Fibroblast of lung (primary cell): ENCODE results near the gene CERCAM.

Source experiments
- CTCF ChIP-seq, 2 donors: IDR thresholded peaks in 1 of 2; conservative IDR thresholded peaks in 1 of 2; 1 replicate in 1 of 2; 2 replicates in 1 of 2; pipeline ENCODE4 v1.5.1; 2011 to 2012; ENCODE audit warnings: low read length in 2 of 2, control low read depth in 1 of 2, inconsistent platforms in 1 of 2, low read depth in 1 of 2, mild to moderate bottlenecking in 1 of 2
- EZH2 ChIP-seq: IDR thresholded peaks from 2 replicates; pipeline ENCODE4 v1.5.1; 2012; ENCODE audit warnings: low read length, control low read depth, mild to moderate bottlenecking; ENCODE audit errors: missing control alignments

DNA sequence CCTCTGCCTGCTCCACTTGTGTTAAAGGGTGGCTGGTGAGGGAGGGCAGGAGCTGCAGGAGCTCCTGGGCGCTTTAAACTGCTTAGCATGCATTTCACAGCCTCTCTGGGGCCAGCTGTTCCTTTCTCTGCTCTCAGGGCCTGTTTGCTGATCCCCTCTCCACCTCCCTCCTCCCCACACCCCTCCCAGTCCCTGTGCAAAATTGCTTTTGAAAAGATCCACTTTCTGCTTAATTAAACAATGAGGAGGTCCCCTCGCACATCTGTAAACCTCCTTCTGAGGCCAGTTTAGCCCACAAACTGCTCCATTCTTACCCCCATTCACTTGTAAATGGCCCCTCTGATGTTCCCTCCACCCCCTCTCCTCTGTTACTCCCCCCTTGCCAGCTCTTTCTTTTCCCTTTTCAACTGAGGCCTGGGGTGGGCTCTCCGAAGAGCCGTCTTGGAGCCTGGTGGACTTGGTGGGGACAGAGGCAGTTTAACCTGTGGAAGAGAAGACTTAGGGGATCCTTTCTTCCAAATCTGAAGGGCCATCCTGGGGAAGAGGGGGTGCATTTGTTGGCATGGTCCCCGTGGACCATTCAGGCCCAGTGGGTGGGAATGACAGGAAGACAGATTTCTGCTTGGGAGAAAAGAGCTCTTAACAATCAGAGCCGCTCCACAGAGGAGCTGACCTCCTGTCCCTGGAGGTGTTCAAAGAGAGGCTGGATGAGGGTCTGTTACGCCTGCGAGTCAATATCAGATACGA lies 37.5 kb upstream of the CERCAM start:
- no peak for TF ChIP-seq CTCF (conservative IDR thresholded peaks at IDR 0.05 in 1 of 2, IDR thresholded peaks at IDR 0.05 in 1 of 2; ENCODE audit: low read depth in 1 of 2, low read length in 2 of 2)
- TF ChIP-seq EZH2 = no peak
